Liver (tissue), 9 donors: ENCODE data around the gene DUSP8. TPM values are rescaled to one million over a fixed set of nuclear protein-coding genes. Genes with fewer than 3 reads are reported as not detected.
A peak's percentile ranks its signal among the peaks of the same experiment; 100 is the strongest.

Experiments used
- DNase-seq: peaks from one replicate; pipeline ENCODE4 v3.0.0-alpha.2; 2017; ENCODE audit warnings: low spot score
- H3K27ac ChIP-seq, 2 donors: one replicate each; pipeline ENCODE4 v1.7.0; 2013; ENCODE audit warnings: inconsistent platforms in 2 of 2, low read length in 2 of 2, control low read depth in 1 of 2, low read depth in 1 of 2, mild to moderate bottlenecking in 1 of 2
- H3K27me3 ChIP-seq, 4 donors: one replicate each; pipeline versions ENCODE4 v1.6.1 to v1.7.0; 2013; ENCODE audit warnings: low read length in 3 of 4, inconsistent platforms in 1 of 4, mild to moderate bottlenecking in 1 of 4, moderate library complexity in 1 of 4; ENCODE audit not compliant: control insufficient read depth in 4 of 4, insufficient read depth in 4 of 4
- H3K36me3 ChIP-seq, 4 donors: one replicate each; pipeline versions ENCODE4 v1.6.1 to v1.7.0; 2013; ENCODE audit warnings: low read length in 3 of 4, mild to moderate bottlenecking in 3 of 4, low read depth in 1 of 4, moderate library complexity in 1 of 4; ENCODE audit not compliant: control insufficient read depth in 4 of 4, insufficient read depth in 3 of 4
- H3K4me1 ChIP-seq, 4 donors: one replicate each; pipeline versions ENCODE4 v1.6.1 to v1.7.0; 2013; ENCODE audit warnings: low read length in 3 of 4, mild to moderate bottlenecking in 3 of 4, moderate library complexity in 1 of 4; ENCODE audit not compliant: control insufficient read depth in 4 of 4, insufficient read depth in 4 of 4
- H3K4me3 ChIP-seq, 3 donors: one replicate each; pipeline versions ENCODE4 v1.6.1 to v1.7.0; 2013; ENCODE audit warnings: low read length in 3 of 3, control low read depth in 1 of 3, low read depth in 1 of 3, mild to moderate bottlenecking in 1 of 3
- H3K9ac ChIP-seq, 2 donors: one replicate each; pipeline ENCODE4 v1.7.0; 2013; ENCODE audit warnings: low read length in 2 of 2, mild to moderate bottlenecking in 2 of 2, moderate library complexity in 2 of 2, control low read depth in 1 of 2, low read depth in 1 of 2
- H3K9me3 ChIP-seq, 4 donors: one replicate each; pipeline versions ENCODE4 v1.6.1 to v1.7.0; 2013; ENCODE audit warnings: low read length in 3 of 4; ENCODE audit not compliant: control insufficient read depth in 4 of 4
- EGR1 ChIP-seq, 2 donors: IDR thresholded peaks; 2 replicates each; pipeline ENCODE4 v1.6.1; 2016 to 2018; ENCODE audit warnings: antibody characterized with exemption in 2 of 2, low read depth in 2 of 2
- FOXA1 ChIP-seq: IDR thresholded peaks from 2 replicates; pipeline ENCODE4 v1.6.1; 2016; ENCODE audit warnings: antibody characterized with exemption
- FOXA2 ChIP-seq: IDR thresholded peaks from 2 replicates; pipeline ENCODE4 v1.6.1; 2016; ENCODE audit warnings: antibody characterized with exemption
- GABPA ChIP-seq, 2 donors: IDR thresholded peaks in 1 of 2; conservative IDR thresholded peaks in 1 of 2; 2 replicates each; pipeline ENCODE4 v1.6.1; 2016; ENCODE audit warnings: antibody characterized with exemption in 2 of 2, mild to moderate bottlenecking in 1 of 2, moderate library complexity in 1 of 2
- HNF4A ChIP-seq, 2 donors: conservative IDR thresholded peaks; 2 replicates each; pipeline ENCODE4 v1.6.1; 2016; ENCODE audit warnings: antibody characterized with exemption in 2 of 2, mild to moderate bottlenecking in 2 of 2
- JUND ChIP-seq, 2 donors: IDR thresholded peaks; 2 replicates each; pipeline ENCODE4 v1.6.1; 2016; ENCODE audit warnings: antibody characterized with exemption in 2 of 2
- RAD21 ChIP-seq, 2 donors: IDR thresholded peaks; 2 replicates each; pipeline ENCODE4 v1.6.1; 2016; ENCODE audit warnings: antibody characterized with exemption in 2 of 2, mild to moderate bottlenecking in 2 of 2
- RXRA ChIP-seq, 2 donors: IDR thresholded peaks; 2 replicates each; pipeline ENCODE4 v1.6.1; 2017 to 2018; ENCODE audit warnings: antibody characterized with exemption in 2 of 2, mild to moderate bottlenecking in 1 of 2
- YY1 ChIP-seq: IDR thresholded peaks from 2 replicates; pipeline ENCODE4 v1.6.1; 2016; ENCODE audit warnings: antibody characterized with exemption, mild to moderate bottlenecking
- WGBS: extraction: QIAGEN DNeasy Blood & Tissue Kit; methylation state at CpG from one replicate; pipeline ENCODE4 v1.1.7; 2013; 5-methylcytosine and 5-hydroxymethylcytosine counted together
- polyA plus RNA-seq, 2 donors: library from polyadenylated mRNA; stranded (reverse) in 1 of 2; unstranded in 1 of 2; fragments of 200-250 nt in 1 of 2; fragments of >200 nt in 1 of 2; fragmentation: Nextera tagmentation in 1 of 2; extraction: Ambion mirVana in 1 of 2; gene quantifications; one replicate each; pipeline versions ENCODE4 v1.2.1 to v1.2.3, GENCODE V29; 2013 to 2015
- total RNA-seq, 2 donors: library from RNA; depleted of rRNA; stranded (reverse); fragments of >200 nt; gene quantifications; one replicate each; pipeline ENCODE4 v1.2.3, GENCODE V29; 2014
- TF ChIP-seq, protein P1 (sequence below): IDR thresholded peaks from 2 replicates; pipeline ENCODE4 v1.6.1; 2016; ENCODE audit warnings: antibody characterized with exemption, mild to moderate bottlenecking
- TF ChIP-seq, protein P2 (sequence below): IDR thresholded peaks from 2 replicates; pipeline ENCODE4 v1.6.1; 2016; ENCODE audit warnings: antibody characterized with exemption
- donor health status: healthy.
- donor health status: healthy.
- donor health status: healthy.
- donor health status: healthy.
- donor health status: healthy.

Gene DUSP8
- total and polyA plus RNA-seq, 4 donors, result 0.06 to 0.33 (median 0.21) TPM

DNA sequence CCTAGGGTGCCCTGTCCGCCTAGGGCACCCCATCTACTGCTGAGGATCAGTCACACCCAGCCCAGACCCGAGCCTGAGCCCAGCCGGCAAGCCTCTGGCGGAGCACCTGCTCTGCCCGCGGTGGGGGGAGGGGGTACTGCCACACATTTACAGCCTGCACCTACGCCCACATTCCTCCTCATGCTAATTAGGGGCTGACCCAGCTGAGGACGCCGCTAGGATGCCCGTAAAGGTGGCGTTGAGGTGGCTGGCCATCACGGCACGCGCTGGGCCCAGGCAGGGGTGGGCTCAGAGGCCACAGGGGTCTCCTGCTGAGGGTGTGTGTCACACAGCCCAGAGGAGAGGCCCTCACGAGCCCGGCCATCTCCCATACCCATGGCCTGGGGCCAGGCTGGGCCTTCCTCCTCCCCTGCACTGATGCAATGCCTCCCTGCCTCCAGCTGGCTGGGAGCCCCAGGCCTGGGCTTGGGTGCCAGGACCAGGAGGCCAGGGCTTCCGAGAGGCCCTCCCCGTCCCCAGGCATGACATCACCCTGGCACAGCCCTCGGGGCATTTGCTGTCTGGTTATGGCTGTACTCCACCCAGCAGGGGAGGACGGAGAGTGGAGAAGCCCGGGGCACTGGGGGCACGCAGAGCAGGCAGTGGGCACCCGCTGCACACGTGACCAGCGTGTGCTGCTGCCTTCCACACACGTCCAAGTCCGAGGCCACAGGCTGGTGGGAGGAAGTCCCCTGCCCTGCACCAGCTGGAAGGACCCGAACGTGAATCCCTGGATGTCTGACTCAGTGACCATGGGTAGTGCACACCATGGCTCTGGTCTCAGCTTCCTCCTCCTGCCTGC is 12.7 kb downstream of the DUSP8 start (continued):
- TF ChIP-seq, protein P1, sequence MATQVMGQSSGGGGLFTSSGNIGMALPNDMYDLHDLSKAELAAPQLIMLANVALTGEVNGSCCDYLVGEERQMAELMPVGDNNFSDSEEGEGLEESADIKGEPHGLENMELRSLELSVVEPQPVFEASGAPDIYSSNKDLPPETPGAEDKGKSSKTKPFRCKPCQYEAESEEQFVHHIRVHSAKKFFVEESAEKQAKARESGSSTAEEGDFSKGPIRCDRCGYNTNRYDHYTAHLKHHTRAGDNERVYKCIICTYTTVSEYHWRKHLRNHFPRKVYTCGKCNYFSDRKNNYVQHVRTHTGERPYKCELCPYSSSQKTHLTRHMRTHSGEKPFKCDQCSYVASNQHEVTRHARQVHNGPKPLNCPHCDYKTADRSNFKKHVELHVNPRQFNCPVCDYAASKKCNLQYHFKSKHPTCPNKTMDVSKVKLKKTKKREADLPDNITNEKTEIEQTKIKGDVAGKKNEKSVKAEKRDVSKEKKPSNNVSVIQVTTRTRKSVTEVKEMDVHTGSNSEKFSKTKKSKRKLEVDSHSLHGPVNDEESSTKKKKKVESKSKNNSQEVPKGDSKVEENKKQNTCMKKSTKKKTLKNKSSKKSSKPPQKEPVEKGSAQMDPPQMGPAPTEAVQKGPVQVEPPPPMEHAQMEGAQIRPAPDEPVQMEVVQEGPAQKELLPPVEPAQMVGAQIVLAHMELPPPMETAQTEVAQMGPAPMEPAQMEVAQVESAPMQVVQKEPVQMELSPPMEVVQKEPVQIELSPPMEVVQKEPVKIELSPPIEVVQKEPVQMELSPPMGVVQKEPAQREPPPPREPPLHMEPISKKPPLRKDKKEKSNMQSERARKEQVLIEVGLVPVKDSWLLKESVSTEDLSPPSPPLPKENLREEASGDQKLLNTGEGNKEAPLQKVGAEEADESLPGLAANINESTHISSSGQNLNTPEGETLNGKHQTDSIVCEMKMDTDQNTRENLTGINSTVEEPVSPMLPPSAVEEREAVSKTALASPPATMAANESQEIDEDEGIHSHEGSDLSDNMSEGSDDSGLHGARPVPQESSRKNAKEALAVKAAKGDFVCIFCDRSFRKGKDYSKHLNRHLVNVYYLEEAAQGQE, result peak; percentile 61
- TF ChIP-seq GABPA (IDR thresholded peaks at IDR 0.05 in 1 of 2, conservative IDR thresholded peaks at IDR 0.05 in 1 of 2) (no peak), RXRA (IDR thresholded peaks at IDR 0.05) (peak in 1 of 2 donors; percentile 78), FOXA2 (no peak), RAD21 (IDR thresholded peaks at IDR 0.05) (no peak), EGR1 (IDR thresholded peaks at IDR 0.05; ENCODE audit: low read depth in 2 of 2) (no peak), HNF4A (conservative IDR thresholded peaks at IDR 0.05) (peak in 1 of 2 donors; percentile 79), YY1 (no peak)
- TF ChIP-seq, protein P2, sequence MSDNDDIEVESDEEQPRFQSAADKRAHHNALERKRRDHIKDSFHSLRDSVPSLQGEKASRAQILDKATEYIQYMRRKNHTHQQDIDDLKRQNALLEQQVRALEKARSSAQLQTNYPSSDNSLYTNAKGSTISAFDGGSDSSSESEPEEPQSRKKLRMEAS, result no peak

- no peak for DNase-seq
- H3K9ac ChIP-seq, result peak overlapping the region in 1 of 2 donors; percentile 47
- no peaks in the 10 kb centered on the region for H3K27me3 ChIP-seq
- H3K36me3 ChIP-seq, result no peaks in the 10 kb centered on the region
- no peaks in the 10 kb centered on the region for H3K9me3 ChIP-seq
- no peak overlapping the region for H3K4me3 ChIP-seq
- TF ChIP-seq JUND (IDR thresholded peaks at IDR 0.05) (no peak), FOXA1 (no peak), HNF4A (conservative IDR thresholded peaks at IDR 0.05) (no peak)
- TF ChIP-seq, protein P1, result no peak
- peak overlapping the region; percentile 33 to 84 for H3K27ac ChIP-seq
- WGBS, result 62% methylated on average over 12 of the region's 12 CpGs
- H3K4me1 ChIP-seq, result peaks cover 3 to 23% (median 14%) of the 10 kb centered on the region in 4 donors
Observed at GRCh38 chr11:1558775-1559110, 13.3 kb downstream of the DUSP8 start.
